K562 (cell line): ENCODE measurements around the gene CD207. TPM values are rescaled to one million over a fixed set of nuclear protein-coding genes. Genes with fewer than 3 reads are reported as not detected.

Experiments used
- DPF2 ChIP-seq: fragments of 450-650 bp; IDR thresholded peaks from 2 replicates; pipeline ENCODE4 v1.6.1; 2016
- E2F5 ChIP-seq: sonication (generic); formaldehyde crosslinking; IDR thresholded peaks from 2 replicates; pipeline ENCODE4 v1.8.0; 2022; ENCODE audit warnings: mild to moderate bottlenecking, missing genetic modification reagents
- E2F6 ChIP-seq, 2 experiments: IDR thresholded peaks; 2 replicates each; pipeline ENCODE4 v1.6.1; 2011; ENCODE audit warnings: borderline replicate concordance in 1 of 2, control low read depth in 1 of 2, low read depth in 1 of 2, low read length in 1 of 2, mild to moderate bottlenecking in 1 of 2, mixed read lengths in 1 of 2, moderate library complexity in 1 of 2; ENCODE audit not compliant: insufficient read depth in 1 of 2, insufficient read length in 1 of 2, poor library complexity in 1 of 2, severe bottlenecking in 1 of 2; ENCODE audit errors: extremely low read depth in 1 of 2
- FOXK1 ChIP-seq: sonication (generic); formaldehyde crosslinking; IDR thresholded peaks from 2 replicates; pipeline ENCODE4 v1.8.0; 2022; ENCODE audit warnings: missing genetic modification reagents, mild to moderate bottlenecking, borderline replicate concordance
- XRCC4 ChIP-seq: IDR thresholded peaks from one replicate; pipeline ENCODE4 v1.6.1; 2011; ENCODE audit not compliant: insufficient read depth, insufficient read length; ENCODE audit errors: extremely low read depth
- ZNF436 ChIP-seq: fragments of 250-450, 450-650 bp; sonication (Bioruptor Pico); formaldehyde crosslinking; IDR thresholded peaks from 2 replicates; pipeline ENCODE4 v1.7.0; 2020; ENCODE audit warnings: mild to moderate bottlenecking
- polyA plus RNA-seq, 8 experiments: library from polyadenylated mRNA; depleted of rRNA in 4 of 8; stranded (reverse) in 5 of 8; unstranded in 3 of 8; fragments of >200 nt; fragmentation: Nextera tagmentation in 2 of 8; fragmentation: Illumina TruSeq in 1 of 8; extraction: Ambion mirVana in 2 of 8; extraction: Trizol in 1 of 8; gene quantifications; 2 replicates each; pipeline versions ENCODE4 v1.2.1 to v1.2.3, GENCODE V29; 2011 to 2014; ENCODE audit warnings: inconsistent platforms in 1 of 8, missing spikeins in 1 of 8
- total RNA-seq, 7 experiments: library from RNA; depleted of rRNA in 6 of 7; stranded (reverse); fragments of >200 nt in 6 of 7; fragmentation: Illumina TruSeq in 2 of 7; extraction: Trizol in 2 of 7; gene quantifications; 2 replicates each; pipeline versions ENCODE4 v1.2.1 to v1.2.3, GENCODE V29; 2011 to 2021; ENCODE audit warnings: low replicate concordance in 1 of 7
- TF ChIP-seq, protein P1 (sequence below): fragments of 450-650 bp; conservative IDR thresholded peaks from 2 replicates; pipeline ENCODE4 v1.6.1; 2016; ENCODE audit warnings: missing genetic modification characterization, low read depth, mild to moderate bottlenecking, control low read depth, missing compliant biosample characterization

The CD207 gene
- total and polyA plus RNA-seq, 9 of the 15 experiments (the other 6 are each of a cell fraction or from before 2014, with no cell fraction given), result not detected

DNA sequence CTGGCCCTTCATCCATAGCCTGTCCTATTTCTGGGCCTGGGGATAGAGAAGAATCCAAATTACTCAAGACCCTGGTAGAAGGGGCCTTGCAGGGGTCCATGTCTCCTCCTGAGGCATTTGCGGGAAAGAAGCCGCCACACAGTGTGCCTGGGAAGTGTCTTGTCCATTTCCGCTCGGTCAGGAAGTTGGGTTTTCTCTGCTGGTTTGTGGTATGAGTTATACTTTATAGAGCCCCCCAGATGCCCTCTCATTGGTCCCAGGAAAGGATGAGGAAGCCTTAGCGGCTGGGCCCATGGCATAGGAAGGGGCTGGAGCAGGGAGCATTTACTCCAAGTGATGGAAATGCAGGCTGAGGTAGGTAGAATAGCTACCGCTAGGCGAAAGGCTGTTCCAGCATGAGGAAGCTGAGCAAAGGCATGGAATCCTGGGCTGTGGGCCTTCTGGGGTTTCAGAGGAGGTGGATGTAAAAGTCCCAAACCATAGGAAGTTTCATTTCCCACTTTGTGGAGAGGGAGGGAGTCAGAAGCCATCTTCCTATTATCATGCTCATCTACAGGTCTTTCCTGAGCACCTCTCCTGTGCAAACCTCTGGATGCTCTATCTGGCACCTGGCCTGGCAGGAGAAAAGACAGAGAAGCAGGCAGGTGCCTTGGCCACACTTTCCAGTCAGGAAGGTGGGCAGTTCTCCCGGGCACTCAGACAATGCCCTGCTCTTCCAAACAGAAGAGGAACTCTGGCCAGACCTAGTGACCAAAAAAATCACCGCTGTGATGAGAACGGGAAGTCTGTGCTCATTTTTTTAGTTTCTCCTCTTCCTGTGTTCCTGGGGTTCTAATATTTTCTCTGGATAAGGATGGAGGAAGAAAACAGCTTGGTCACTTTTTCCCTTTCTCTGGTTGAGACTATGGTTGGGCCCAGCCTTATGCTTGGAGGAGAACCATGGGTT, 2.6 kb upstream of the CD207 start (continued):
- TF ChIP-seq, protein P1, sequence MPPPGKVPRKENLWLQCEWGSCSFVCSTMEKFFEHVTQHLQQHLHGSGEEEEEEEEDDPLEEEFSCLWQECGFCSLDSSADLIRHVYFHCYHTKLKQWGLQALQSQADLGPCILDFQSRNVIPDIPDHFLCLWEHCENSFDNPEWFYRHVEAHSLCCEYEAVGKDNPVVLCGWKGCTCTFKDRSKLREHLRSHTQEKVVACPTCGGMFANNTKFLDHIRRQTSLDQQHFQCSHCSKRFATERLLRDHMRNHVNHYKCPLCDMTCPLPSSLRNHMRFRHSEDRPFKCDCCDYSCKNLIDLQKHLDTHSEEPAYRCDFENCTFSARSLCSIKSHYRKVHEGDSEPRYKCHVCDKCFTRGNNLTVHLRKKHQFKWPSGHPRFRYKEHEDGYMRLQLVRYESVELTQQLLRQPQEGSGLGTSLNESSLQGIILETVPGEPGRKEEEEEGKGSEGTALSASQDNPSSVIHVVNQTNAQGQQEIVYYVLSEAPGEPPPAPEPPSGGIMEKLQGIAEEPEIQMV, result no peak
- TF ChIP-seq E2F5 (no peak), DPF2 (no peak), E2F6 (IDR thresholded peaks at IDR 0.05; ENCODE audit: borderline replicate concordance in 1 of 2, extremely low read depth in 1 of 2, insufficient read depth in 1 of 2, insufficient read length in 1 of 2, low read depth in 1 of 2, low read length in 1 of 2, poor library complexity in 1 of 2, severe bottlenecking in 1 of 2) (no peak), XRCC4 (no peak), ZNF436 (no peak), FOXK1 (no peak)
